Vagina (tissue), 2 donors: ENCODE data around the gene HECW1.

ENCODE experiments used
- POLR2A ChIP-seq, 2 donors: fragments of 450-650 bp; IDR thresholded peaks; one replicate each; pipeline ENCODE4 v1.6.1; 2017; ENCODE audit warnings: antibody characterized with exemption in 2 of 2, mild to moderate bottlenecking in 2 of 2, moderate library complexity in 2 of 2
- TF ChIP-seq, protein P1 (sequence below), 3 experiments: fragments of 450-650 bp in 2 of 3; fragments of 200-600 bp in 1 of 3; sonication (generic) in 1 of 3; IDR thresholded peaks; one replicate each; pipeline ENCODE4 v1.5.1; 2017 to 2019; ENCODE audit warnings: antibody characterized with exemption in 3 of 3, mild to moderate bottlenecking in 2 of 3, moderate library complexity in 2 of 3

DNA sequence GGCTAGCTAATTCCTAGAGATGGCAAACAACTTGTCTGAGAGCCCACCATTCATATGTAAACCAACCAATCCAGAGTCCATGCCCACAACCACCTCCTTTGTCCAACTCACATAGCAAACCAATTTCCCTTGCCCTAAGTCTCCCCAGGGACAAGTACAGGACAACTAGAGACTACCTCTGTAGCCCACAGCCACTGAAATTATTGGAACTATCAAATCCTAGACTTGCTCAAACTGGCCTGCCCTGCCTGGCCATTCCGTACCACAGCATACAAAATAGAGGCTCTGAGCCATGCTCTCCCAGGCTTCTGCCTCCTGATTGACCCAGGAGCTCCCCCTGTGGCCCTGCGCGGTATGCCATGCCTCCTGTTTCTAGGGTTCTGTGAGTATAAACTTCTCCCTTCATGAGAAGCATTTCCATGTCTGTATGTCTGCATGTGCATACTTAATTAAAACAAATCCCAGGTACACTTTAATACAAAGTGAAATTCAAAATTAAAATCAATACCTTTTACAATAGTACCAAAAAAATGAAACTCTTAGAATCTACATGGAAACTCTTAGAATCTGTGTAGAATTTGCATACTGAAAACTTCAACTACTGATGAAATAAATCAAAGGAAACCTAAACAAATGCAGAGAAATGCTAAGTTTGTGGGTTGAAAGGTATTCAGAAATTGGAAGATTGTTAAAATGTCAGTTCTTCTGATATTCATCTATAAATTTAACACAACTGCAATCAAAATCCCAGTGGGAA lies 4.0 kb upstream of the HECW1 start:
- TF ChIP-seq, protein P1, sequence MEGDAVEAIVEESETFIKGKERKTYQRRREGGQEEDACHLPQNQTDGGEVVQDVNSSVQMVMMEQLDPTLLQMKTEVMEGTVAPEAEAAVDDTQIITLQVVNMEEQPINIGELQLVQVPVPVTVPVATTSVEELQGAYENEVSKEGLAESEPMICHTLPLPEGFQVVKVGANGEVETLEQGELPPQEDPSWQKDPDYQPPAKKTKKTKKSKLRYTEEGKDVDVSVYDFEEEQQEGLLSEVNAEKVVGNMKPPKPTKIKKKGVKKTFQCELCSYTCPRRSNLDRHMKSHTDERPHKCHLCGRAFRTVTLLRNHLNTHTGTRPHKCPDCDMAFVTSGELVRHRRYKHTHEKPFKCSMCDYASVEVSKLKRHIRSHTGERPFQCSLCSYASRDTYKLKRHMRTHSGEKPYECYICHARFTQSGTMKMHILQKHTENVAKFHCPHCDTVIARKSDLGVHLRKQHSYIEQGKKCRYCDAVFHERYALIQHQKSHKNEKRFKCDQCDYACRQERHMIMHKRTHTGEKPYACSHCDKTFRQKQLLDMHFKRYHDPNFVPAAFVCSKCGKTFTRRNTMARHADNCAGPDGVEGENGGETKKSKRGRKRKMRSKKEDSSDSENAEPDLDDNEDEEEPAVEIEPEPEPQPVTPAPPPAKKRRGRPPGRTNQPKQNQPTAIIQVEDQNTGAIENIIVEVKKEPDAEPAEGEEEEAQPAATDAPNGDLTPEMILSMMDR (IDR thresholded peaks at IDR 0.05): peak; percentile 23 to 52 (median 29)
- TF ChIP-seq POLR2A (IDR thresholded peaks at IDR 0.05): no peak
